Measurements from ENCODE around the gene SLC41A3. TPM values are rescaled to one million over a fixed set of nuclear protein-coding genes. Genes with fewer than 3 reads are reported as not detected.

The SLC41A3 gene
- total and polyA plus RNA-seq, 2 of the 4 experiments (the other 2 are of a cell fraction): 30.5 to 43.5 TPM

GRCh38 chr3:126063358-126063965 is 20.5 kb downstream of the SLC41A3 start:
- no peak overlapping the region for H3K18ac ChIP-seq (ENCODE audit: low read depth, low read length)
- no peak overlapping the region for H3K4ac ChIP-seq (ENCODE audit: low read depth, low read length)
- 0 out of 2 replicates have a peak, but pooled peaks cover 2% of the 10 kb centered on the region for H3K36me3 ChIP-seq (ENCODE audit: control insufficient read depth, insufficient read depth, low read length)
- H3K14ac ChIP-seq (replicated peaks; ENCODE audit: low read depth, low read length): no peak overlapping the region
- no peak overlapping the region for H3K27ac ChIP-seq (ENCODE audit: insufficient read depth, low read length)
- no peak overlapping the region for H2BK15ac ChIP-seq (ENCODE audit: low read depth, low read length)
- H3K9me3 ChIP-seq (ENCODE audit: control insufficient read depth, insufficient read depth, low read length): no peaks in the 10 kb centered on the region
- ChIA-PET POLR2A (ENCODE audit: unreplicated experiment) (no interaction called here), CTCF (no interaction called here)
- H3K79me1 ChIP-seq (ENCODE audit: low read depth in 1 of 2, low read length in 2 of 2): 0 out of 4 replicates have a peak, but pooled peaks cover 0 to 1% of the 10 kb centered on the region in 2 experiments
- DNase-seq: no peak
- H3K4me3 ChIP-seq (ENCODE audit: insufficient read depth, low read depth, low read length): no peak overlapping the region
- no peak overlapping the region for H2BK20ac ChIP-seq (ENCODE audit: low read depth, low read length)
- 0 out of 2 replicates have a peak, but pooled peaks cover 3% of the 10 kb centered on the region for H3K9me1 ChIP-seq (ENCODE audit: insufficient read depth, low read length)
- no peak overlapping the region for H2BK120ac ChIP-seq (ENCODE audit: low read depth, low read length)
- 87% methylated on average over 3 of the region's 8 CpGs; no CpG with 5 or more reads in 1 of the 2 experiments for WGBS, 2 experiments (ENCODE audit: extremely low coverage in 2 of 2, insufficient read length in 1 of 2)
- no peak for ATAC-seq (ENCODE audit: low read depth)
- no peak overlapping the region for H3K4me2 ChIP-seq (ENCODE audit: low read depth, low read length)
- dilution Hi-C loops (cut with HindIII; ENCODE audit: low sequenced_read_pairs, unreplicated experiment): no loop called here
- no peak overlapping the region for H3K23ac ChIP-seq (ENCODE audit: low read depth, low read length)
- H4K5ac ChIP-seq (ENCODE audit: low read depth, low read length): no peak overlapping the region
- H2AFZ ChIP-seq (replicated peaks; ENCODE audit: low read length, poor library complexity): no peak overlapping the region
- in situ Hi-C loops (cut with MboI; ENCODE audit: low sequenced_read_pairs): no loop called here
- H3K9ac ChIP-seq (ENCODE audit: low read depth, low read length): no peak overlapping the region
- H2BK5ac ChIP-seq (ENCODE audit: low read depth, low read length, poor library complexity, severe bottlenecking): no peak overlapping the region
- no peak overlapping the region for H4K91ac ChIP-seq (ENCODE audit: insufficient read depth, low read depth, low read length)
- no peaks in the 10 kb centered on the region for H4K20me1 ChIP-seq (ENCODE audit: insufficient read depth, low read length)
- intact Hi-C loops (cut with micrococcal nuclease): no loop called here
- no peak overlapping the region for H4K8ac ChIP-seq (ENCODE audit: low read depth in 2 of 2, low read length in 2 of 2)
- H2AK5ac ChIP-seq (ENCODE audit: low read depth, low read length): no peak overlapping the region
- no peak overlapping the region for H2AK9ac ChIP-seq (replicated peaks; ENCODE audit: low read depth, low read length, poor library complexity)
- no peak overlapping the region for H3K56ac ChIP-seq (ENCODE audit: extremely low read depth, insufficient read depth, low read length)
- no peaks in the 10 kb centered on the region for H3K4me1 ChIP-seq (ENCODE audit: control insufficient read depth, insufficient read depth, low read length)
- no peak for TF ChIP-seq MAZ (IDR thresholded peaks at IDR 0.05; ENCODE audit: borderline replicate concordance, low read depth, low read length)
- no peak for TF ChIP-seq MAFK (IDR thresholded peaks at IDR 0.05; ENCODE audit: low read depth, low read length)
- no peak for TF ChIP-seq MXI1 (IDR thresholded peaks at IDR 0.05; ENCODE audit: borderline replicate concordance, low read depth, low read length)
- no peak for TF ChIP-seq FOS (IDR thresholded peaks at IDR 0.05; ENCODE audit: low read depth, low read length)
- no peak for TF ChIP-seq ELK1 (IDR thresholded peaks at IDR 0.05; ENCODE audit: borderline replicate concordance, low read depth, low read length)
- TF ChIP-seq SMC3 (IDR thresholded peaks at IDR 0.05; ENCODE audit: low read depth, low read length): no peak
- no peak for TF ChIP-seq CEBPB (IDR thresholded peaks at IDR 0.05; ENCODE audit: low read depth, low read length)
- TF ChIP-seq CHD1 (IDR thresholded peaks at IDR 0.05; ENCODE audit: low read depth, low read length): no peak
- no peak for TF ChIP-seq RFX5 (IDR thresholded peaks at IDR 0.05; ENCODE audit: low read depth, low read length)
- TF ChIP-seq BHLHE40 (IDR thresholded peaks at IDR 0.05; ENCODE audit: low read depth, low read length): no peak
- no peak for TF ChIP-seq RAD21 (IDR thresholded peaks at IDR 0.05; ENCODE audit: low read length)
- TF ChIP-seq RCOR1 (IDR thresholded peaks at IDR 0.05; ENCODE audit: insufficient replicate concordance, low read length): no peak
- TF ChIP-seq, protein P1, sequence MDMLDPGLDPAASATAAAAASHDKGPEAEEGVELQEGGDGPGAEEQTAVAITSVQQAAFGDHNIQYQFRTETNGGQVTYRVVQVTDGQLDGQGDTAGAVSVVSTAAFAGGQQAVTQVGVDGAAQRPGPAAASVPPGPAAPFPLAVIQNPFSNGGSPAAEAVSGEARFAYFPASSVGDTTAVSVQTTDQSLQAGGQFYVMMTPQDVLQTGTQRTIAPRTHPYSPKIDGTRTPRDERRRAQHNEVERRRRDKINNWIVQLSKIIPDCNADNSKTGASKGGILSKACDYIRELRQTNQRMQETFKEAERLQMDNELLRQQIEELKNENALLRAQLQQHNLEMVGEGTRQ (IDR thresholded peaks at IDR 0.05; ENCODE audit: low read depth, low read length): no peak
- no peak for TF ChIP-seq POLR2A (IDR thresholded peaks at IDR 0.05; ENCODE audit: low read depth, low read length)
- TF ChIP-seq NFE2L2 (IDR thresholded peaks at IDR 0.05; ENCODE audit: low read depth, low read length): no peak
- no peak for TF ChIP-seq CTCF (conservative IDR thresholded peaks at IDR 0.05; ENCODE audit: low read depth, low read length)
- H3K27me3 ChIP-seq (ENCODE audit: control insufficient read depth, insufficient read depth, low read length): no peaks in the 10 kb centered on the region
- no TSS peak for BruUV-seq (replicated peaks)

Data from IMR-90 (cell line).